Uterus (tissue), 4 donors: ENCODE data around the gene NAA38. TPM values are rescaled to one million over a fixed set of nuclear protein-coding genes. Genes with fewer than 3 reads are reported as not detected.

Source experiments
- DNase-seq, 2 donors: peaks; one replicate each; pipeline ENCODE4 v3.0.0-alpha.2; 2019 to 2020
- H3K27ac ChIP-seq, 2 donors: fragments of 200-600 bp; sonication (generic); 1 replicate in 1 of 2; 2 replicates in 1 of 2; pipeline ENCODE4 v1.5.1; 2016 to 2018
- H3K27me3 ChIP-seq, 2 donors: fragments of 200-600 bp; sonication (generic); one replicate each; pipeline ENCODE4 v1.5.1; 2018 to 2019; ENCODE audit warnings: control low read depth in 1 of 2
- H3K36me3 ChIP-seq, 2 donors: fragments of 200-600 bp; sonication (generic); one replicate each; pipeline ENCODE4 v1.5.1; 2019; ENCODE audit warnings: control low read depth in 1 of 2
- H3K4me1 ChIP-seq, 2 donors: fragments of 200-600 bp; sonication (generic); one replicate each; pipeline ENCODE4 v1.5.1; 2018 to 2019; ENCODE audit warnings: control low read depth in 1 of 2
- H3K4me3 ChIP-seq, 2 donors: fragments of 200-600 bp; sonication (generic); 1 replicate in 1 of 2; 2 replicates in 1 of 2; pipeline ENCODE4 v1.5.1; 2018 to 2019; ENCODE audit warnings: mild to moderate bottlenecking in 1 of 2
- H3K9me3 ChIP-seq, 2 donors: fragments of 200-600 bp; sonication (generic); one replicate each; pipeline ENCODE4 v1.5.1; 2019; ENCODE audit warnings: control low read depth in 1 of 2
- CTCF ChIP-seq, 4 experiments: fragments of 200-600 bp in 2 of 4; fragments of 450-650 bp in 2 of 4; sonication (generic) in 2 of 4; IDR thresholded peaks; one replicate each; pipeline ENCODE4 v1.5.1; 2016 to 2019; ENCODE audit warnings: antibody characterized with exemption in 4 of 4, mild to moderate bottlenecking in 2 of 4, moderate library complexity in 1 of 4
- POLR2A ChIP-seq, 2 donors: fragments of 450-650 bp; IDR thresholded peaks; one replicate each; pipeline ENCODE4 v1.6.1; 2016; ENCODE audit warnings: antibody characterized with exemption in 2 of 2, mild to moderate bottlenecking in 1 of 2, moderate library complexity in 1 of 2
- intact Hi-C: fragments of 100-400 bp; cut with DNase I; formaldehyde crosslinking; loops from one replicate; pipeline ENCODE4 v1.15.1; 2023; ENCODE audit warnings: low total_unique reads
- total RNA-seq, 4 donors: library from RNA; depleted of rRNA in 3 of 4; stranded (reverse); fragments of >200 nt in 3 of 4; gene quantifications; one replicate each; pipeline versions ENCODE4 v1.1.0 to v1.2.4, GENCODE V29; 2014 to 2023
- donor health status: DM: yes; HTN: yes; CAD: no.

Gene NAA38
- total RNA-seq, 4 donors from 2014 or later: 3.6 to 94.7 (median 48.1) TPM

DNA sequence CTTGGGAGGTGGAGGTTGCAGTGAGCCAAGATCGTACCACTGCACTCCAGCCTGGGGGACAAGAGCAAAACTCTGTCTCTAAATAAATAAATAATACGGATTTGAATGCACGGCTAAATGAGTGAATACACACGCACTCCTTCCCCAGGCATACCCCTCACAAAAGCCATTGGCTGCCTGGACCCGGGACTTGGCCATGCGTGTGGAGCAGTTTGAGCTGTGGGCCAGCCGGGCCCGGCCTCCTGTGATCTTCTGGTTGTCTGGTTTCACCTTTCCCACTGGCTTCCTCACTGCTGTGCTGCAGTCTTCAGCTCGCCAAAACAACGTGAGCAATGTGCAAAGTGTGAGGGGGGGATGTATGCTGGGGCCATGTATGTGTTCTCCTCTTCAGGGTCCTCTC, 24.9 kb downstream of the NAA38 start:
- no peaks in the 10 kb centered on the region for H3K36me3 ChIP-seq
- no peak overlapping the region for H3K4me3 ChIP-seq
- DNase-seq: no peak
- TF ChIP-seq CTCF (IDR thresholded peaks at IDR 0.05) (no peak), POLR2A (IDR thresholded peaks at IDR 0.05) (no peak)
- intact Hi-C loops: no loop called here
- H3K27me3 ChIP-seq: no peaks in the 10 kb centered on the region
- H3K4me1 ChIP-seq: peaks cover 4 to 6% of the 10 kb centered on the region in 2 donors
- no peaks in the 10 kb centered on the region for H3K9me3 ChIP-seq
- H3K27ac ChIP-seq: no peak overlapping the region

- no peaks in the 10 kb centered on the region for H3K4me1 ChIP-seq
- H3K9me3 ChIP-seq: no peaks in the 10 kb centered on the region
- no peak for DNase-seq
- no peaks in the 10 kb centered on the region for H3K36me3 ChIP-seq
- TF ChIP-seq CTCF (IDR thresholded peaks at IDR 0.05) (no peak), POLR2A (IDR thresholded peaks at IDR 0.05) (no peak)
- H3K27ac ChIP-seq: no peak overlapping the region
- intact Hi-C loops: no loop called here
- H3K4me3 ChIP-seq: no peak overlapping the region
- no peaks in the 10 kb centered on the region for H3K27me3 ChIP-seq
These were observed 26.1 kb downstream of the NAA38 start for GRCh38 chr17:7831233-7831632.

- Histone ChIP-seq H3K4me3 (no peak overlapping the region), H3K27ac (no peak overlapping the region), H3K4me1 (no peaks in the 10 kb centered on the region), H3K36me3 (no peaks in the 10 kb centered on the region), H3K27me3 (no peaks in the 10 kb centered on the region), H3K9me3 (no peaks in the 10 kb centered on the region)
- intact Hi-C loops: no loop called here
- TF ChIP-seq POLR2A (IDR thresholded peaks at IDR 0.05): no peak
- TF ChIP-seq CTCF (IDR thresholded peaks at IDR 0.05): no peak
- DNase-seq: no peak
These were observed 26.7 kb downstream of the NAA38 start for GRCh38 chr17:7830616-7831015.

DNA sequence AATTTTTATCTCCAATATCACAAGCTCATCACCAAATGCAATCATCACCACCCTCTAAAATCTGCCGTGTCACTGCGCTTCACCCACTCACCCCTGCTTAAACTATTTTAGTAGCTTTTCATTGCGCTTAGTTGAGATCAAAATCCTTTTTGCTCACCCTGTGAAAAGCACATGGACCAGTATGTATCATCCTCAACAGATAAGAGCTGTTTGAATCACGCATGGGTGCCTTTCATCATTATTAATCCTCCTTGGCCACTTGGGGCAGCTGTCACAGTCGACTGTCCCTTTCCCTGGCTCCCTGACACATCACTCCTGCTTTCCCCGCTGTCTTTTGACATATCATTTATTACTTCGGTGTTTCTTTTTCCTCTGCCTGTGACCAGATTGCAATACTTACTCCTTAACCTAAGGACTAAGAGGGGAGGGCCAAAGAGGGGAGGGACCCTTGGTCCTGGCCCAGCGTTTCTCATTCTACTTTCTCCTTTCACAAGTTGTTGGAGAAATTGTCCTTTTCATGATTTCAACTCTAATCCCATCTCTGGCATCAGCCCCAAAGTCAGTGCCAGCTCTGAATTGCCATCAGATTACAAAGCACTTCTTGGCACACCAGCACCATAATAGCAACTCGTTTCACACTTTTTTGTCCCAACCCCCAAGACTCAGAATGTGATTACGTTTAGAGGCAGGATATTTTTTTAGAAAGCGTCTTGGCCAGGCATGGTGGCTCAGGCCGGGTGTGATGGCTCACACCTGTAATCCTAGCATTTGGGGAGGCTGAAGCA, 32.0 kb downstream of the NAA38 start:
- Histone ChIP-seq H3K4me1 (no peaks in the 10 kb centered on the region), H3K36me3 (no peaks in the 10 kb centered on the region), H3K4me3 (no peak overlapping the region), H3K27me3 (no peaks in the 10 kb centered on the region), H3K9me3 (no peaks in the 10 kb centered on the region), H3K27ac (no peak overlapping the region)
- no peak for DNase-seq
- TF ChIP-seq POLR2A (IDR thresholded peaks at IDR 0.05) (no peak), CTCF (IDR thresholded peaks at IDR 0.05) (no peak)
- intact Hi-C loops: loop anchor here (10.0 kb wide), 1 partner anchor 81 kb away; no protein-coding TSS in a partner anchor

DNA sequence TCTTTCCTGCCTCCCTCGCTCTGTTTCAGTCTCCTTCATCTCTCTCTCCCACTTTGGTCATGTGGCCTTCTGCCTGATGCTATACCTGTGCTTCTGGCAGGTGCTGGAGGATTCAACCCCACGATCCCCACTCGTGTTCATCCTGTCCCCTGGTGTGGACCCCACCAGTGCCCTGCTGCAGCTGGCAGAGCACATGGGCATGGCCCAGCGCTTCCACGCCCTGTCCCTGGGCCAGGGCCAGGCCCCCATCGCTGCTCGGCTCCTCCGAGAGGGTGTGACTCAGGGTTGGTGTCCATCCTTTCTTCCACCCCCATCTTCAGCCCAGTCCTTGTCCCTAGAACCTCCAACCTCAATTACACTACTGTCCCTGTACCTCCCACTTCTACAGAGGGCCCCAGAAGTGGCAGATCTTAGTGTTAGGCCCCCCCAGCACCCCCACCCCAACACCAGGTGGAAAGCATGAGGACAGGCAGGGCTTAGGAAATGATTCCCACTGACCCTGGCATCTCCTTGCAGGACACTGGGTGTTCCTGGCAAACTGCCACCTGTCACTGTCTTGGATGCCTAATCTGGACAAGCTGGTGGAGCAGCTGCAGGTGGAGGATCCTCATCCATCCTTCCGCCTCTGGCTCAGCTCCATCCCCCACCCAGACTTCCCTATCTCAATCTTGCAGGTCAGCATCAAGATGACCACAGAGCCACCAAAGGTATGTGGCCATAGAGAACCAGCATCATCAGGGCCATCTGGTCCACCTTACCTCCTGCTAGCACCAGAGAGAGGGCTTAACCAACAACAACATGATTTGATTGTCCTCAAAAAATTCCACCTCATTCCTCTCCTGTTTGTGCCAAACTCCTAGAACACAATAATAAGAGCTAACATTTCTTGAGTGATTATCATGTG, 33.1 kb downstream of the NAA38 start:
- no peak overlapping the region for H3K27ac ChIP-seq
- H3K36me3 ChIP-seq: no peaks in the 10 kb centered on the region
- TF ChIP-seq CTCF (IDR thresholded peaks at IDR 0.05) (no peak), POLR2A (IDR thresholded peaks at IDR 0.05) (no peak)
- no peaks in the 10 kb centered on the region for H3K9me3 ChIP-seq
- intact Hi-C loops: loop anchor here (10.0 kb wide), 1 partner anchor 79 kb away; no protein-coding TSS in a partner anchor
- no peaks in the 10 kb centered on the region for H3K4me1 ChIP-seq
- H3K27me3 ChIP-seq: no peaks in the 10 kb centered on the region
- no peak for DNase-seq
- no peak overlapping the region for H3K4me3 ChIP-seq
